Activated naive CD8-positive, alpha-beta T cell (primary cell): ENCODE measurements around the gene PRKAR1B.

ENCODE experiments used
- H3K27ac Mint-ChIP-seq: one replicate; pipeline ENCODE4 v1.8.0; 2021; ENCODE audit warnings: mixed read lengths
- H3K27me3 Mint-ChIP-seq: one replicate; pipeline ENCODE4 v1.8.0; 2021; ENCODE audit warnings: mixed read lengths
- H3K36me3 Mint-ChIP-seq: one replicate; pipeline ENCODE4 v1.8.0; 2021; ENCODE audit warnings: mixed read lengths
- H3K4me1 Mint-ChIP-seq: one replicate; pipeline ENCODE4 v1.8.0; 2021; ENCODE audit warnings: low read depth, mixed read lengths
- H3K4me3 Mint-ChIP-seq: one replicate; pipeline ENCODE4 v1.8.0; 2021; ENCODE audit warnings: mild to moderate bottlenecking, mixed read lengths
- H3K9me3 Mint-ChIP-seq: one replicate; pipeline ENCODE4 v1.8.0; 2021; ENCODE audit warnings: low read depth, mixed read lengths

Gene PRKAR1B

DNA sequence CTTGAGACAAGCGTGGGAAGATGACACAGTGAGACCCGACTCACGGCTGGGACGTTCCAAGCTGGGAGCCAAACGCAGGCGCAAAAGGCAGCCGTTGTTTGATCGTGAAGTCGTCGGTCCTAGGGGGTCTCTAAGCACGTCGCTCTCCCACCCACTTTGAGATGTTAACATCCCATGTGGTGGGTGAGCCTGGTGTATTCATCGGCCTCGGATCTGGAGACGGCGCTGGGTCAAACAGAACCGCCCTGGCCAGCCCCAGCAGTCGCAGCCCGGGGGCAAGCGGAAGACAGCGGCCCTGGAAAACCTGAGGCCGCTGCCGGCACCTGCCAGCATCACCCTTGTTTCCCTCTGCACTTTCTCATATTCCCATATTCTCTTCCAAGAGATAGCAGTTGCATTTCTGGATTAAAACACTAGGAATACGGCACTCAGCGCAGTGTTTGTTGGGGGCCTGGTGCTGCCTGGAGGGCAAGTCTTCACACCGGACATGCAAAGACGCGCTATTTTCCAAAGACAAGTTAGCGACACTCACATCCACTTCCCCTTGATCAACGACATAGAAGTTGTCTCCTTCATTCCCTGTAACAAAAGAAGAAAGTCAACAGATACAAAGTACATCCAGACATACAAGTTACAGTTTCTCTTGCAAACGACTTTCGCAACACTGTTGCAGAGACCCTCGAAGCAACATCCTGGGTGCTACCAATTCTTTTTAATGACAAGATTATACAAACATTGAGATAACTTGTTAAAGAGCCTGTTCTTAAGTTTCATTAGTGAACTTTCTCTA, 121.2 kb downstream of the PRKAR1B start:
- H3K27me3 Mint-ChIP-seq = no peaks in the 10 kb centered on the region
- H3K36me3 Mint-ChIP-seq = peaks cover 21% of the 10 kb centered on the region
- peaks cover 73% of the 10 kb centered on the region for H3K4me1 Mint-ChIP-seq
- peak overlapping the region; percentile 42 for H3K4me3 Mint-ChIP-seq
- peak overlapping the region; percentile 80 for H3K27ac Mint-ChIP-seq
- H3K9me3 Mint-ChIP-seq = no peaks in the 10 kb centered on the region

DNA sequence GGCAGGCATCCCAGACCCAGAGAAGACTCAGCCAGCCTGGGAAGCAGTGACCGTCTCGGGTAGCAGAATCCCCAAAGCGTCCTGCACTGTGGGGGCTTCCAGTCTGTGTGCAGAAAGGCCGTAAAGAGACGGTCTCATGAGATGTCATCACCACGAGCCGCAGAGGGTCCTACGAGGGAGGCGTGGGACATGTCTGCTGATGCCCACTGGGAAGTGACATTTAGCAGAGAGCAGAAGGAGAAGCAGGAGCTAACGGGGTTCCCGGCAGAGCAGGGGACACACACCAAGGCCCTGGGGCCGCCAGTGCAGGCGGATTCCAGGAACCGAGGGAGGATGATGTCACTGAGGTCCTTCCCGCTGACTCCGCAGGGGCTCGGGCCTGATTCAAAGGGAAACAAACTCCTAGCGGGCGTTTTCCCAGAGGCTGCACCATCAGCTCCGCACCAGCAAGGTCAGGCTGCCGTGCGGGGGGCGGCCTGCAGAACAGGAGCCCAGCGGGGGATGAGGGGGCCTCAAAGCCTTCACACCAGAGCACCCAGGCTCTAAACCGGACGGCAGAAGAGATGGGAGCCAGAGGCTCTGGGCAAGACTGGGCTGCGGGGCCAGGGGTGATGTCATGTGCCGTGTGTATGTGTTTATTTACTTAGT, 122.1 kb downstream of the PRKAR1B start:
- H3K27ac Mint-ChIP-seq = peak overlapping the region; percentile 100

DNA sequence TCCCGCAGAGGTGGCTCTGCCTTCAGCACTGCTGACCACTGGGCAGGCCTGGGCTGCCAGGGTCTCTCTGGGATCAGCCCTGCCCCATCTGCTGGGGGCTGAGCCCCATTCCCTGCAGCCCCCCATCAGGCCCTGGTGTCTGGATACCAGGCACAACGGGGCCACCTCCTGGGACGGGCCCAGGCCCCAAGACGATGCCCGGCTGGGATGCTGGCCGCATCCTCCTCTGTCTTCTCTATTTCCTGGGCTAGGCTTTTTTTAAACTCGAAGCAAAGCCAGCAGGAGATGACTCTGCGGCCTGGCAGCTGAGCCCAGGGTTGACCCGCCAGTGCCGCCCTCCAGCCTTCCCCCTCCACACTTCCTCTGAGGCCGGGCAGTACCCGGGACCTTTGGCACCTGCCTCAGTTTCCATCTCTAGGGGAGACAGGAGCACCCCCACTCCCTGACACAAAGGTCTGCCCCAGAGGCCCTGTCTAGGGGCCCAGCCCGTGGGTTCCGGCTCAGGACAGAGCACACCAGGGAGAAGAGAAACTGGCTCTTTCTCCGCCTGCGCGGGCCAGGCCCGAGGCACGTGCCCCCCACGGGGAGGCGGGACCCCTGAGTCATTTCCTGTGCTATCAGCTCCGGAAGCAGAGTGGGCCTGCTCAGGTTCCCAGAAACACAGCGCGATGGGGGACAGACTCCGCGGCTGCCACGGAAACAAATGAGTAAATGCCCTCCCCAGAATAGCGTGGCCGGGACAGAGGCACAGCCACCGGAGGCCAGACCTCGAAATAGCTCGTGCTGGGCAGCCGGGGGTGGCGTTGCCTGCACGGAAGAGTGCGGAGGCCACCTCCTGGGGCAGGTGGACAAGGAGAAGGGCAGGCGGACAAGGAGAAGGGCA, 122.8 kb downstream of the PRKAR1B start:
- H3K4me1 Mint-ChIP-seq = peaks cover 70% of the 10 kb centered on the region
- peaks cover 16% of the 10 kb centered on the region for H3K36me3 Mint-ChIP-seq
- peak overlapping the region; percentile 95 for H3K4me3 Mint-ChIP-seq
- H3K9me3 Mint-ChIP-seq = no peaks in the 10 kb centered on the region
- peak overlapping the region; percentile 100 for H3K27ac Mint-ChIP-seq
- H3K27me3 Mint-ChIP-seq = no peaks in the 10 kb centered on the region

More for the DNA sequence above, 122.1 kb downstream of the PRKAR1B start:
- H3K4me3 Mint-ChIP-seq = peak overlapping the region; percentile 95
- peaks cover 73% of the 10 kb centered on the region for H3K4me1 Mint-ChIP-seq
- no peaks in the 10 kb centered on the region for H3K27me3 Mint-ChIP-seq
- peaks cover 16% of the 10 kb centered on the region for H3K36me3 Mint-ChIP-seq
- H3K9me3 Mint-ChIP-seq = no peaks in the 10 kb centered on the region

DNA sequence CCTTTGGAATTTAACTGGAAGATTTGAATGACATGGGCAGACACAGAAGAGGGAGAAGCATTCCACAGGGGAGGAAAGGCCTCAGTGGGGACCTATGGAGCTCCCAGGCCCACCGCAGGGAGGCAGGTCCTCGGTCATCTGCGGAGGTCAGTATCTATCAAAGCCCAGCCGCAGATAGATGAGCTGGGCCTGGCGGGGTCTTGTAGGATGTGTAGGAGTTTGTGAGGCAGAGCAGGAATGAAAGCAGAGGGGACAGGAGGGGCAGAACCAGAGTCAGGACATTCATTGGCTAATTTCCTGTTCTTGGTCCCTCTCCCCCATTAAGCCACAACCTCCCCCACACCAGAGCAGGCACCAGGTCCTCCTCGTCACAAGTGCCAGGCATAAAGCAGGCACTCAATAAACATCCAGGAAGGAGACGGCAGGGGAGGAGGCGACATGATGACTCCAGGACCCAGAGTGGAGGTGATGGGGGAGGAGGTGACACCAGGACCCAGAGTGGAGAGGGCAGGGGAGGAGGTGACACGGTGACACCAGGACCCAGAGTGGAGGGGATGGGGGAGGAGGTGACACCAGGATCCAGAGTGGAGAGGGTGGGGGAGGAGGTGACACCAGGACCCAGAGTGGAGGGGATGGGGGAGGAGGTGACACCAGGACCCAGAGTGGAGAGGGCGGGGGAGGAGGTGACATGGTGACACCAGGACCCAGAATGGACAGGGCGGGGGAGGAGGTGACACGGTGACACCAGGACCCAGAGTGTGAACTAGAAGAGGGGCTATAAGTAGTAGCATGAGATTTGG, 123.7 kb downstream of the PRKAR1B start:
- Mint-ChIP-seq H3K4me1 (peaks cover 72% of the 10 kb centered on the region), H3K36me3 (peaks cover 16% of the 10 kb centered on the region), H3K4me3 (peak overlapping the region; percentile 79), H3K9me3 (no peaks in the 10 kb centered on the region), H3K27ac (peak overlapping the region; percentile 100), H3K27me3 (no peaks in the 10 kb centered on the region)

DNA sequence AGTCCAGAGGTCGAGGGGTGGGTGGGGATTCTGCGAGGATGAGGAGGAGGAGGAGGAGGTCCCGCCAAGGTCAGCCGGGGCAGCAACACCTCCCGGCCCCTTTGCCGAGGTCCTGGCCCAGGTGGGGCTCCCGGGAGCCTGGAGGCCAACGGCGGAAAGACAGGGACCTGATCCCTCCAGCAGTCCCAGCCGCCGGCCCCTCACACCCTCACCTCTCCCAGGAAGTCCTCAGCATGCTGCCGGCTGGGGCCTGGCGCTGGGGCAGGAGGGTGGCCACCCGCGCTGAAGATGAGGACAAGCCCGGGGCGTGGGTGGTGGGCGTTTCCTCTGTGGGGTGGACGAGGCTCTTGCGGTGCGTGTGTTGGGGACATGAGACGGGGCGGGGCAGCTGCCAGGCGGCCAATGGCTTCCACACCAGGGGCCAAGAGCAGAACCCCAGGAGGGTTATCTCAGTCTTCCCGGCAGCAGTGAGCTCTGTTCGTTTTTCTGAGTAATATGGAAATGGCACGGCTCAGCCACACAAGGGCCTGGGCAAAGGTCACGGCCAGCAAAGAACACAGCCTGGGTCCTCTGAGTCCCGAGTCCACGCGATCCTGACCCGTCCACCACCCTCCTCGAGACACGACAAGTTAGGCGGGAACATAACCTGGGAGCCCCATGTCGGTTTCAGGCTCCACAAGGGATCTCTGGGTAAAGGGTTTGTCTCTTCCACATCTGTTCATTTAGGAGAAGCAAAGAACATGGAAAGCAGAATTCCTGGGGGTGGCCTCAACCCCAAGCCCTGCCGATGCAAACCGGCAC, 124.5 kb downstream of the PRKAR1B start:
- peaks cover 16% of the 10 kb centered on the region for H3K36me3 Mint-ChIP-seq

DNA sequence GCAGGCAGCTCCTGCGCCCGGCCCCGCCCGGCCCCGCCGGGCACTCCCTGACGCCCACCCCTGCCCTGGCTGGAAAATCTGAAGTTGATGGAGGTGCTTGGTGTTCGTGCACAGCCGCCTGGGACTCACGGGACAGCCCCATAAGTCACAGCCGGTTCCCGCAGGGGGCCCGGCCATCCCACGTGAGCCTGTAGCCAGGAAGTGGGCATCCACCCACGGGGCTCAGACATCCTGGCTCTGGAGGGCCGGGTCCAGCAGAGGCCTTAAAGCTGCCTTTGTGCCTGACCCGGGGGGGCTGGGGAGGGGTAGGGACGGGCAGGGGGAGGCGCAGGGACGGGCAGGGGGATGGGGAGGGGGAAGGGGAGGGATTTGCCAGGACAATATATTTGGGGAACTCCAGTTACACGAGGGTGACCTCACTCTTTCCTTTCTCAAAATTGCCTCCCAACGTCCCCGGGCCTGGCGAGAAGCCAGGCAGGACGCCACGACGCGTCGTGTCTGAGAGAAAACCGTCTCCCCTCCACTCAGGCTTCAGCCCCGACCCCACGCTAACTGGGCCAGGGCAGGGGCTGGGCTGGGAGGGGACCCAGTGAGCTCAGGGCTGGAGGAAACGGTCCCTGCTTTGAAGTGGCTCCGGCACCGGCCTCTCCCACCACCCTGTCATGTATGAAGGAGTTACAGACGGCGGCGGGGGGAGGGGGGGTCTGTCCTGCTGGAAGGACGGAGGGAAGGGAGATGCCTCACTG, 125.3 kb downstream of the PRKAR1B start:
- Mint-ChIP-seq H3K36me3 (peaks cover 18% of the 10 kb centered on the region), H3K27ac (peak overlapping the region; percentile 93), H3K9me3 (no peaks in the 10 kb centered on the region), H3K4me3 (peak overlapping the region; percentile 75), H3K4me1 (peaks cover 64% of the 10 kb centered on the region), H3K27me3 (no peaks in the 10 kb centered on the region)

More for the DNA sequence above, 124.5 kb downstream of the PRKAR1B start:
- peak overlapping the region; percentile 100 for H3K27ac Mint-ChIP-seq
- H3K27me3 Mint-ChIP-seq = no peaks in the 10 kb centered on the region
- no peaks in the 10 kb centered on the region for H3K9me3 Mint-ChIP-seq
- H3K4me1 Mint-ChIP-seq = peaks cover 64% of the 10 kb centered on the region
- H3K4me3 Mint-ChIP-seq = peak overlapping the region; percentile 79

DNA sequence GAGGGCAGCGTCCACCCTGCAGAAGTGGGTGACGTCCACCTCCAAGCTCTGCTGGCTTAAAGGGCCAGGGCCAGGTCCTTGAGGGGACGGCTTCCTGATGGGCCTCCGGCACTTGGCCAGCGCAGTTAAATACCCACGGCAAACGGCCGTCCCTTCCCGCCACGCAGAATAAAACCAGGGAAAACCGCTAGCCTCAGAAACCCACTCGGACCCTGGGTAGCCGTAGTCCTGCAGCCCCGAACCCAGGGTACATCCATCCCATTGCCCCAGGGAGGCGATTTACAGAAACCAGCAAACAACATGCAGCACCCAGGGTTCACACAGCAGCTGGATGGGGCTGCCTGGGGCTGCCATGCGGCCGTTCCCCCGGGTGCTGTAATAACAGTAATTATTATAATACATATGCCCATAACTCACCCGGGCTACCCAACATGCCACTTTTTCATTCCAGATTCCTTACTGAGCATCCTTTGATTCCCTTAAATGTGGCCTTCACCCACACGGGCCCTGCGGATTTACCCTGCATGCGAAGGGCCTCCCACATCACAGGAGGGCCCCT, 126.0 kb downstream of the PRKAR1B start:
- peak overlapping the region; percentile 91 for H3K27ac Mint-ChIP-seq
- peak overlapping the region; percentile 75 for H3K4me3 Mint-ChIP-seq
- H3K27me3 Mint-ChIP-seq = no peaks in the 10 kb centered on the region
- H3K4me1 Mint-ChIP-seq = peaks cover 61% of the 10 kb centered on the region
- H3K9me3 Mint-ChIP-seq = no peaks in the 10 kb centered on the region
- H3K36me3 Mint-ChIP-seq = peaks cover 14% of the 10 kb centered on the region

DNA sequence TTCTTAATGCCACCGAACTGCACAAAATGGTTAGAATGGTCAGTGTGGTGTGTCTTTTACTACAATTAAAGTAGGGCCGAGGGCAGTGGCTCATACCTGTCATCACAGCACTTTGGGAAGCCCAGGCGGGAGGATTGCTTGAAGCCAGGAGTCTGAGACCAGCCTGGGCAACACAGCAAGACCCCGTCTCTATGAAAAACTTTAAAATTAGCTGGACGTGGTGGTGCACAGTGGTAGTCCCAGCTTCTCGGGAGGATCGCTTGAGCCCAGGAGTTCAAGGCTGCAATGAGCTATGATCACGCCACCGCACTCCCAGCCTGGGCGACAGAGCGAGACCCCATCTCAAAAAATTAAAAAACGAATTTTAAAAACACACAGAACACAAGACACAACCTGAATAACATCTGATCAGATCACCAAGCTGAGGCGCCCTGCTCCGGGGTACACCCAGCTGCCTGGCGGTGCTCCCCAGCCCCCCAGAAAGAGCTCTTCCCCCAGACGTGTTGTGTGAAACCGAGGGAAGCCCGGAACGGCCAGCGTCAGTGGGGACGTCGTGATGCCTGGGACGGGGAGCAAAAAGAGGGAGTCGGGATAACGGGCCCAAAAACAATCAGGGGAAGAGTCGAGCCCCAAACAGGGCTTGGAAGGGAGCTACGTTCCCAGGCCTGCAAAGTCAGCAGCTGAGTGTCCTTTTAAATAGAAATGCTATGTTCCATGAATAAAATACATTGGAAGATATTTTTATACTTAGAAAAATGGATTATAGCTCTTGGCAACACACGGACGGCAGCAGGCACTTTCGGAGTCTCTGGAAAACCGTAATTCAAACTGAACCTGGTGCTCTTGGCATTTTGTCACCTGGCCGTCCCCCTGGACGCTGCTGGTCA, 126.7 kb downstream of the PRKAR1B start:
- no peaks in the 10 kb centered on the region for H3K9me3 Mint-ChIP-seq
- H3K4me1 Mint-ChIP-seq = peaks cover 60% of the 10 kb centered on the region
- peak overlapping the region; percentile 91 for H3K27ac Mint-ChIP-seq
- H3K36me3 Mint-ChIP-seq = peaks cover 13% of the 10 kb centered on the region
- no peaks in the 10 kb centered on the region for H3K27me3 Mint-ChIP-seq
- H3K4me3 Mint-ChIP-seq = peak overlapping the region; percentile 75

DNA sequence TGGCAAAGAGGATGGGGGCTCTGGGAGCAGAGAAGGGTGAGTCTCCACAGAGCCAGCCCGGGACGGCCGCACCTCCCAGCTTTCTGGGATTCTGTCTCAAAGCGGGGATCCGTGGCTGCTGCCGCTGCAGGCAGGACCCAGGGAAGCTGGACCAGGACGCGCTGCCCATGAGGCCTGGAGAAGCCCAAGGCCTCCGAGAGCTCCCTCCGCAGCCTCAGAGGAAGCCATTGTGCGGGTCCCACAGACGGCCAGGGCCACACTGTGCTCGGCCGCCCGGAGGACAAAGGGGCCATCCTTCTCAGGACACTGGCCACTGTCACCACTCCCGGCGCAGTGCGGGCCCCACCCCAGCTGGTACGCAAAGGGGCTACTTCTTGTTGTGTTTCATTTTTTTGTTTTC, 128.2 kb downstream of the PRKAR1B start:
- H3K36me3 Mint-ChIP-seq = peaks cover 10% of the 10 kb centered on the region
- no peaks in the 10 kb centered on the region for H3K27me3 Mint-ChIP-seq
- H3K4me1 Mint-ChIP-seq = peaks cover 57% of the 10 kb centered on the region
- peak overlapping the region; percentile 41 for H3K27ac Mint-ChIP-seq
- peak overlapping the region; percentile 23 for H3K4me3 Mint-ChIP-seq
- H3K9me3 Mint-ChIP-seq = no peaks in the 10 kb centered on the region

DNA sequence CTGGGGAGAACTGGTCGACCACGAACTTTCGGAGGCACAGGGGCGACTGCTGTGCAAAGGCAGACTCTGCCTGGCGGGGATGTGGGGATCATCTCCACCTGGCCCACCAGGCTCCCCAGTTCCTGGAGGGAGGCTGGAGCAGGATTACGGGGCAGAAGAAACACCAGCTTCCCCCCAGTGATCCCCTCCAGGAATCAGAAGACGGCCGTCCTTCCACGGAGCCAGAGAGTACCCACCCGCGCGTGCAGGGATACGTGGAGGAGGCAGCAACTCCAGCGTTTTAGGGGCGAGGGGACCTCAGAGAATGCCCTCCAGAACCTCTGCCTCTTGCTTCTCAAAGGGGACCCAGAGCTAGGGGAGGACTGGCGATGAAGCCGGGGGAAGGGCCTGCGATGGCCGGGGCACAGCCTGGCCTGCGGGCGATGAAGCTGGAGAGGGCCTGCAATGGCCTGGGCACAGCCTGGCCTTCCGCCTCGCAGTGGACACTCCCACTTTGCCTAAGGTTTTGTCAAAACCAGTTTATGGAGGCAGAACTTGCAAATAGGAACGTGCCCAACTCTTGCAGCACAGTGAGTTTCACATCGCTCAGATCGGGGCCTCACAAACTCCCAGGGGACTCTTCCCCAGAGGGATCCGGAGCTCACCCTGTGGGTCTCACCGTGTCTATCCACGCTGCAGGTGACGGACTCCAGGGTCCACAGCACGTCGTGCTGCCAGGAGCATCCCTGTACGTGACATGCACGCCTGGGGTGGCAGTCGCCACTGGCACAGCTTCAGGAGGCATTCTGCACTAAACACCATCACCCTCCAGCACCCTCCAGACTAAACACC, 129.5 kb downstream of the PRKAR1B start:
- peaks cover 61% of the 10 kb centered on the region for H3K4me1 Mint-ChIP-seq
- peaks cover 6% of the 10 kb centered on the region for H3K36me3 Mint-ChIP-seq
- peak overlapping the region; percentile 28 for H3K27ac Mint-ChIP-seq
- H3K9me3 Mint-ChIP-seq = no peaks in the 10 kb centered on the region
- H3K4me3 Mint-ChIP-seq = no peak overlapping the region
- no peaks in the 10 kb centered on the region for H3K27me3 Mint-ChIP-seq

DNA sequence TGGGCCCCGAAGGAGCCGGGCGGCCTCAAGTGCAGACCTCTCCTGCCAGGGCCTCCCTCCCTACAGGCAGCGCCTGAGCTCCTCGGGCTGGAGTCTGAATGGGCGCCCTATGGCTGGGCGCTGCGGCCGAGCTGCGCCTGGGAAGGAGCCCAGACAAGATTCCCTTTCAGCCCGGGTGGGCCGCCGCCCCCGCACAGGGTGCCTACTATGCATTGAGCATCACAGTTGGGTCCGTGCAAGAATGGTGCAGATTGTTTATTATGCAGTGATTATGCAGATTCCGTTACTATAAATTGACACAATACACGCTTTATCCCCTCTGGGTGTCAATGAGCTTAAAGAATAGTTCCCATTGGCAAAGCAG, 130.3 kb downstream of the PRKAR1B start:
- H3K36me3 Mint-ChIP-seq = peaks cover 6% of the 10 kb centered on the region
- no peaks in the 10 kb centered on the region for H3K27me3 Mint-ChIP-seq
- peak overlapping the region; percentile 28 for H3K27ac Mint-ChIP-seq
- peaks cover 58% of the 10 kb centered on the region for H3K4me1 Mint-ChIP-seq
- no peaks in the 10 kb centered on the region for H3K9me3 Mint-ChIP-seq
- H3K4me3 Mint-ChIP-seq = no peak overlapping the region
